GM21786 (cell line): ENCODE results near the gene VAMP7.
"Not testable (repeated sequence)": the region's sequence is repeated elsewhere in the genome, so short reads cannot be mapped to it uniquely, and the experiment has no call there.

Experiments
- ATAC-seq: cut with Tn5 transposase; IDR thresholded peaks from one replicate; pipeline ENCODE4 v1.9.1; 2021; ENCODE audit not compliant: unreplicated experiment

Gene VAMP7

DNA sequence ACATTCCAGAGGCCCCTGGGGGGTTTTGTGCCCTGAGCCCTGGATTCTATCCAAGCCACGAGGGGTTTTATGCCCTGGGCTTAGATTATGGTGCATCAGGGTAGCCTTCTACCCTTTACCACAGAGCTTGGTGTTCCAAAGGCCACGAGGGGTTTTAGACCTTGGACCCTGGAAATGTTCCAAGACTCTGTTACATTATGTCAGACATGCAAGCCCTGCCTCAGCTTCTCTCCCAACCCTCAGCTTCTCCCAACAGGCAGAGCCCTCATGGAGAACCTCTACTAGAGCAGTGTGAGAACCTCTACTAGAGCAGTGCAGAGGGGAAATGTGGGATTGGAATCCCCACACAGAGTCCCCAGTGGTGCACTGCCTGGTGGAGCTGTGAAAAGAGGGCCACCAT lies 105.8 kb downstream of the VAMP7 start:
- not testable (repeated sequence) for ATAC-seq

- ATAC-seq, result no peak
Measured at GRCh38 chrX:155988859-155989258, 107.7 kb downstream of the VAMP7 start.
